ENCODE results near the gene RBBP8. TPM values are rescaled to one million over a fixed set of nuclear protein-coding genes. Genes with fewer than 3 reads are reported as not detected.

RBBP8 gene
- total RNA-seq, 1 donor from 2014 or later: 64.8 TPM

- no peaks in the 10 kb centered on the region for H4K20me1 ChIP-seq (ENCODE audit: low read depth)
- H3K27me3 ChIP-seq: no peaks in the 10 kb centered on the region
- peaks cover 4% of the 10 kb centered on the region for H3F3A ChIP-seq (ENCODE audit: low read depth)
- no peaks in the 10 kb centered on the region for H3K36me3 Mint-ChIP-seq
- H2AFZ ChIP-seq (replicated peaks): no peak overlapping the region
- DNase-seq (ENCODE audit: low spot score): no peak
- H3K9ac ChIP-seq: no peak overlapping the region
- H3K79me2 ChIP-seq (ENCODE audit: low read depth): no peaks in the 10 kb centered on the region
- peaks cover 10% of the 10 kb centered on the region for H3K4me1 Mint-ChIP-seq
- H3K27me3 Mint-ChIP-seq (ENCODE audit: insufficient read depth, low read depth): peaks cover 3% of the 10 kb centered on the region
- no peaks in the 10 kb centered on the region for H3K9me3 Mint-ChIP-seq
- TF ChIP-seq CTCF (IDR thresholded peaks at IDR 0.05) (no peak), EZH2phosphoT487 (IDR thresholded peaks at IDR 0.05) (no peak), EZH2 (IDR thresholded peaks at IDR 0.05) (no peak)
- H3K9me3 ChIP-seq (ENCODE audit: low read depth): no peaks in the 10 kb centered on the region
- no peak overlapping the region for H3K27ac ChIP-seq
- H3K4me1 ChIP-seq: peaks cover 6% of the 10 kb centered on the region
- H3K4me2 ChIP-seq: no peak overlapping the region
- no peak overlapping the region for H3K27ac Mint-ChIP-seq
- no peak overlapping the region for H3K4me3 Mint-ChIP-seq
- no peak overlapping the region for H3K4me3 ChIP-seq
- H3K36me3 ChIP-seq: no peaks in the 10 kb centered on the region
Observed at GRCh38 chr18:22926454-22926853, 6.7 kb upstream of the RBBP8 start.

DNA sequence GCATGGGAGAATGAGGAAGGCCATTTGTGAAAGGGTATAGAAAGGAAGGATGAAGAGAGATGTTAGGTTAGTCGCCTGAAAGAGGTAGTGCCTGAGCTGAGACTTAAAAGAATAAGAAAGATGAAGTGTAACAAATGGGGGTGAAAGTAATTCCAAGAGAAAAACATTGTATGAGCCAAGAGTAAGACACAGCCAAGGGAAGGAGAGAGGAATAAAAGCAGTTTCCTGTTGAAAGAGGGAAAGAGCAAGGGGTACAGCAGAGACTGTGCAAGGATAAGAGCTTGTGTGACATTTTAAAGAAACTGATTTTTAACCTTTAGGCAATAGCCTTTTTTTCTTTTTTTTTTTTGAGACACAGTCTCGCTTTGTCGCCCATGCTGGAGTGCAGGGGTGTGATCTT is 4.8 kb upstream of the RBBP8 start:
- Mint-ChIP-seq H3K27me3 (ENCODE audit: insufficient read depth, low read depth) (peaks cover 3% of the 10 kb centered on the region), H3K27ac (no peak overlapping the region), H3K36me3 (no peaks in the 10 kb centered on the region), H3K4me1 (peaks cover 17% of the 10 kb centered on the region), H3K4me3 (no peak overlapping the region), H3K9me3 (no peaks in the 10 kb centered on the region)
- peaks cover 16% of the 10 kb centered on the region for H3K4me1 ChIP-seq
- no peak for DNase-seq (ENCODE audit: low spot score)
- no peak overlapping the region for H3K4me2 ChIP-seq
- H4K20me1 ChIP-seq (ENCODE audit: low read depth): no peaks in the 10 kb centered on the region
- H3K79me2 ChIP-seq (ENCODE audit: low read depth): peaks cover 11% of the 10 kb centered on the region
- H3K9ac ChIP-seq: no peak overlapping the region
- peaks cover 20% of the 10 kb centered on the region for H3F3A ChIP-seq (ENCODE audit: low read depth)
- no peak overlapping the region for H3K4me3 ChIP-seq
- H3K27me3 ChIP-seq: no peaks in the 10 kb centered on the region
- no peak overlapping the region for H2AFZ ChIP-seq (replicated peaks)
- H3K9me3 ChIP-seq (ENCODE audit: low read depth): no peaks in the 10 kb centered on the region
- no peaks in the 10 kb centered on the region for H3K36me3 ChIP-seq
- no peak overlapping the region for H3K27ac ChIP-seq
- no peak for TF ChIP-seq CTCF (IDR thresholded peaks at IDR 0.05)
- no peak for TF ChIP-seq EZH2 (IDR thresholded peaks at IDR 0.05)
- TF ChIP-seq EZH2phosphoT487 (IDR thresholded peaks at IDR 0.05): no peak

DNA sequence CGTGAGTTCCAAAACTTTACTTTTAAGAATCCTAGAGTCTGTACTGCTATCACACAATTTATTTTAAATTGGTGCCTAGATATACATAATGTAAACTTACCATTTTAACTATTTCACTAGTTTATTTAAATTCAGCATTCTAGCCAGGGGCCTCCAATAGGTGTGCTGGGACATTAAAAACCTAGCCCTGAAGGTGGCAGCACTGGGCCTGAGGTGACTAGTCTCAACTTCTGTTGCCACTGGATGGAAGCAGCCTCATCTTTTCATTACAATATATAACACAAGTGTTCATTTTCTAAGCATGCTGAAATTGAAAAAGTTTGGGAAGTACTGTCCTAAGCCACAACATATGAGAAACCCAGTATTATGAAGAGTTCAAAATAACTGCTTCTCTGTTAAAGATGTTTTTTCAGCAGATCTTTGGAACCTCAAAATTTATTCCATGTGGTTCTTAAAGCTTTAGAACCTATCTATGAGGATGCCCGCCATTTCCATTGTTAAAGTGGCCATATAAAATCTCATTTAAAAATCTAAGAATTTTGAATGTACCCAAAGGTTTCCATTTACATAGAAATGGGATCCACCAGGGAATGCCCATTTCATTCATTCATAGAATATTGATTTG is 2.9 kb upstream of the RBBP8 start:
- no peak overlapping the region for H2AFZ ChIP-seq (replicated peaks)
- H3K4me3 Mint-ChIP-seq: no peak overlapping the region
- H4K20me1 ChIP-seq (ENCODE audit: low read depth): no peaks in the 10 kb centered on the region
- no peak overlapping the region for H3K9ac ChIP-seq
- no peaks in the 10 kb centered on the region for H3K27me3 ChIP-seq
- H3K27me3 Mint-ChIP-seq (ENCODE audit: insufficient read depth, low read depth): peaks cover 3% of the 10 kb centered on the region
- H3K4me1 ChIP-seq: peaks cover 27% of the 10 kb centered on the region
- peaks cover 27% of the 10 kb centered on the region for H3F3A ChIP-seq (ENCODE audit: low read depth)
- H3K36me3 ChIP-seq: no peaks in the 10 kb centered on the region
- peak; percentile 85 for DNase-seq (ENCODE audit: low spot score)
- H3K79me2 ChIP-seq (ENCODE audit: low read depth): peaks cover 27% of the 10 kb centered on the region
- H3K4me1 Mint-ChIP-seq: peaks cover 29% of the 10 kb centered on the region
- no peaks in the 10 kb centered on the region for H3K36me3 Mint-ChIP-seq
- H3K27ac ChIP-seq: no peak overlapping the region
- peak; percentile 87 for TF ChIP-seq CTCF (IDR thresholded peaks at IDR 0.05)
- TF ChIP-seq EZH2 (IDR thresholded peaks at IDR 0.05): no peak
- no peak overlapping the region for H3K27ac Mint-ChIP-seq
- H3K4me3 ChIP-seq: no peak overlapping the region
- no peaks in the 10 kb centered on the region for H3K9me3 ChIP-seq (ENCODE audit: low read depth)
- H3K9me3 Mint-ChIP-seq: no peaks in the 10 kb centered on the region
- no peak overlapping the region for H3K4me2 ChIP-seq
